Measurements from ENCODE around the gene ETF1. TPM values are rescaled to one million over a fixed set of nuclear protein-coding genes. Genes with fewer than 3 reads are reported as not detected.

ETF1 gene
- total and polyA plus RNA-seq, 7 experiments from 2014 or later, result 19.0 to 137 (median 43.1) TPM

- Mint-ChIP-seq H3K36me3 (peaks cover 30 to 64% (median 50%) of the 10 kb centered on the region in 5 donors), H3K4me3 (no peak overlapping the region), H3K27me3 (no peaks in the 10 kb centered on the region), H3K9me3 (peaks cover 0 to 4% (median 0%) of the 10 kb centered on the region in 11 donors), H3K27ac (peak overlapping the region in 1 of 9 donors; percentile 67), H3K4me1 (peaks cover 12 to 46% (median 38%) of the 10 kb centered on the region in 7 donors)
- H3K9me3 ChIP-seq (ENCODE audit: control insufficient read depth in 2 of 3, low read length in 3 of 3), result no peaks in the 10 kb centered on the region
- CTCF ChIA-PET, result interaction anchor here (0.6 to 0.7 kb wide), 2 partner anchors 17 to 1170 kb away, joined by 3 read pairs; no protein-coding TSS in a partner anchor
- POLR2A ChIA-PET, result no interaction called here
- DNase-seq (no peak), ATAC-seq (no peak)
- H3K4me1 ChIP-seq (ENCODE audit: control insufficient read depth in 2 of 2, insufficient read depth in 2 of 2, low read length in 2 of 2), result peaks cover 14 to 17% of the 10 kb centered on the region in 2 donors
- no peak overlapping the region for H3K4me3 ChIP-seq (ENCODE audit: low read length)
- no peak overlapping the region for H3K27ac ChIP-seq (ENCODE audit: low read depth, low read length)
- no peaks in the 10 kb centered on the region for H3K27me3 ChIP-seq (ENCODE audit: control insufficient read depth in 2 of 2, insufficient read depth in 2 of 2, low read length in 2 of 2)
- peaks cover 57 to 89% (median 59%) of the 10 kb centered on the region in 3 experiments for H3K36me3 ChIP-seq (ENCODE audit: control insufficient read depth in 2 of 3, insufficient read depth in 3 of 3, low read length in 3 of 3)
- intact Hi-C loops (cut with micrococcal nuclease), result no loop called here
Observed at GRCh38 chr5:138560971-138561370, 17.9 kb upstream of the ETF1 start.

- H3K27ac ChIP-seq (ENCODE audit: low read depth, low read length), result no peak overlapping the region
- no peak for DNase-seq
- Mint-ChIP-seq H3K4me1 (peaks cover 10 to 37% (median 31%) of the 10 kb centered on the region in 7 donors), H3K4me3 (no peak overlapping the region), H3K27ac (peak overlapping the region in 3 of 9 donors; percentile 22 to 84 (median 23)), H3K9me3 (peaks cover 0 to 2% (median 0%) of the 10 kb centered on the region in 11 donors), H3K36me3 (peaks cover 29 to 61% (median 47%) of the 10 kb centered on the region in 5 donors), H3K27me3 (no peaks in the 10 kb centered on the region)
- H3K9me3 ChIP-seq (ENCODE audit: control insufficient read depth in 2 of 3, low read length in 3 of 3), result no peaks in the 10 kb centered on the region
- ChIA-PET POLR2A (interaction anchor here (0.6 kb wide), 1 partner anchor 11 kb away, joined by 3 read pairs; no protein-coding TSS in a partner anchor), CTCF (interaction anchor here (0.8 kb wide), 1 partner anchor 17 kb away, joined by 4 read pairs; the partner anchor contains the start of gene ETF1)
- H3K4me3 ChIP-seq (ENCODE audit: low read length), result no peak overlapping the region
- ATAC-seq, result no peak
- peaks cover 9 to 10% of the 10 kb centered on the region in 2 donors for H3K4me1 ChIP-seq (ENCODE audit: control insufficient read depth in 2 of 2, insufficient read depth in 2 of 2, low read length in 2 of 2)
- peaks cover 51 to 89% (median 58%) of the 10 kb centered on the region in 3 experiments for H3K36me3 ChIP-seq (ENCODE audit: control insufficient read depth in 2 of 3, insufficient read depth in 3 of 3, low read length in 3 of 3)
- H3K27me3 ChIP-seq (ENCODE audit: control insufficient read depth in 2 of 2, insufficient read depth in 2 of 2, low read length in 2 of 2), result no peaks in the 10 kb centered on the region
- intact Hi-C loops (cut with micrococcal nuclease), result no loop called here
Observed at GRCh38 chr5:138559937-138560336, 16.9 kb upstream of the ETF1 start.

GRCh38 chr5:138557677-138558076 is 14.6 kb upstream of the ETF1 start:
- Mint-ChIP-seq H3K27ac (peak overlapping the region in 2 of 9 donors; percentile 17 to 44), H3K4me3 (no peak overlapping the region), H3K9me3 (peaks cover 0 to 2% (median 0%) of the 10 kb centered on the region in 11 donors), H3K27me3 (no peaks in the 10 kb centered on the region), H3K36me3 (peaks cover 21 to 55% (median 48%) of the 10 kb centered on the region in 5 donors), H3K4me1 (peaks cover 0 to 24% (median 17%) of the 10 kb centered on the region in 7 donors)
- no peaks in the 10 kb centered on the region for H3K9me3 ChIP-seq (ENCODE audit: control insufficient read depth in 2 of 3, low read length in 3 of 3)
- peak overlapping the region; percentile 29 for H3K27ac ChIP-seq (ENCODE audit: low read depth, low read length)
- POLR2A ChIA-PET, result interaction anchor here (1.1 to 3.1 kb wide), 3 partner anchors 14 to 28 kb away, joined by 4 to 16 read pairs (median 5); partner anchors contain the start of gene ETF1
- ATAC-seq (no peak), DNase-seq (no peak)
- CTCF ChIA-PET, result no interaction called here
- intact Hi-C loops (cut with micrococcal nuclease), result no loop called here
- no peak overlapping the region for H3K4me3 ChIP-seq (ENCODE audit: low read length)
- H3K36me3 ChIP-seq (ENCODE audit: control insufficient read depth in 2 of 3, insufficient read depth in 3 of 3, low read length in 3 of 3), result peaks cover 48 to 80% (median 63%) of the 10 kb centered on the region in 3 experiments
- no peaks in the 10 kb centered on the region for H3K27me3 ChIP-seq (ENCODE audit: control insufficient read depth in 2 of 2, insufficient read depth in 2 of 2, low read length in 2 of 2)
- no peaks in the 10 kb centered on the region for H3K4me1 ChIP-seq (ENCODE audit: control insufficient read depth in 2 of 2, insufficient read depth in 2 of 2, low read length in 2 of 2)

GRCh38 chr5:138554143-138554542 is 11.1 kb upstream of the ETF1 start:
- ChIA-PET CTCF (no interaction called here), POLR2A (interaction anchor here (1.0 to 2.9 kb wide), 2 partner anchors 11 to 21 kb away, joined by 5 to 9 read pairs; partner anchors contain the start of genes ETF1 and HSPA9)
- Mint-ChIP-seq H3K36me3 (peaks cover 17 to 36% (median 32%) of the 10 kb centered on the region in 5 donors), H3K4me1 (peaks cover 5 to 30% (median 14%) of the 10 kb centered on the region in 7 donors), H3K27me3 (no peaks in the 10 kb centered on the region), H3K4me3 (no peak overlapping the region), H3K27ac (peak overlapping the region in 3 of 9 donors; percentile 11 to 80 (median 47)), H3K9me3 (no peaks in the 10 kb centered on the region)
- no peak overlapping the region for H3K27ac ChIP-seq (ENCODE audit: low read depth, low read length)
- H3K36me3 ChIP-seq (ENCODE audit: control insufficient read depth in 2 of 3, insufficient read depth in 3 of 3, low read length in 3 of 3), result peaks cover 31 to 55% (median 38%) of the 10 kb centered on the region in 3 experiments
- ATAC-seq (no peak), DNase-seq (no peak)
- H3K4me3 ChIP-seq (ENCODE audit: low read length), result no peak overlapping the region
- H3K27me3 ChIP-seq (ENCODE audit: control insufficient read depth in 2 of 2, insufficient read depth in 2 of 2, low read length in 2 of 2), result no peaks in the 10 kb centered on the region
- intact Hi-C loops (cut with micrococcal nuclease), result no loop called here
- H3K4me1 ChIP-seq (ENCODE audit: control insufficient read depth in 2 of 2, insufficient read depth in 2 of 2, low read length in 2 of 2), result no peaks in the 10 kb centered on the region
- no peaks in the 10 kb centered on the region for H3K9me3 ChIP-seq (ENCODE audit: control insufficient read depth in 2 of 3, low read length in 3 of 3)

GRCh38 chr5:138553437-138554095 is 10.5 kb upstream of the ETF1 start:
- ChIA-PET POLR2A (interaction anchor here (1.0 to 2.9 kb wide), 2 partner anchors 10 to 22 kb away, joined by 5 to 9 read pairs; partner anchors contain the start of genes ETF1 and HSPA9), CTCF (interaction anchor here (0.7 kb wide), 1 partner anchor 350 kb away, joined by 4 read pairs; no protein-coding TSS in a partner anchor)
- Mint-ChIP-seq H3K9me3 (no peaks in the 10 kb centered on the region), H3K36me3 (peaks cover 13 to 31% (median 28%) of the 10 kb centered on the region in 5 donors), H3K27me3 (no peaks in the 10 kb centered on the region), H3K4me1 (peaks cover 7 to 28% (median 15%) of the 10 kb centered on the region in 7 donors), H3K4me3 (no peak overlapping the region), H3K27ac (peak overlapping the region in 5 of 9 donors; percentile 7 to 80 (median 47))
- H3K36me3 ChIP-seq (ENCODE audit: control insufficient read depth in 2 of 3, insufficient read depth in 3 of 3, low read length in 3 of 3), result peaks cover 25 to 49% (median 32%) of the 10 kb centered on the region in 3 experiments
- H3K4me3 ChIP-seq (ENCODE audit: low read length), result no peak overlapping the region
- H3K27ac ChIP-seq (ENCODE audit: low read depth, low read length), result no peak overlapping the region
- H3K4me1 ChIP-seq (ENCODE audit: control insufficient read depth in 2 of 2, insufficient read depth in 2 of 2, low read length in 2 of 2), result no peaks in the 10 kb centered on the region
- intact Hi-C loops (cut with micrococcal nuclease), result no loop called here
- DNase-seq (no peak), ATAC-seq (no peak)
- H3K27me3 ChIP-seq (ENCODE audit: control insufficient read depth in 2 of 2, insufficient read depth in 2 of 2, low read length in 2 of 2), result no peaks in the 10 kb centered on the region
- no peaks in the 10 kb centered on the region for H3K9me3 ChIP-seq (ENCODE audit: control insufficient read depth in 2 of 3, low read length in 3 of 3)

GRCh38 chr5:138552657-138553056 is 9.6 kb upstream of the ETF1 start:
- DNase-seq (no peak), ATAC-seq (no peak)
- Histone ChIP-seq H3K9me3 (ENCODE audit: control insufficient read depth in 2 of 3, low read length in 3 of 3) (no peaks in the 10 kb centered on the region), H3K27ac (ENCODE audit: low read depth, low read length) (no peak overlapping the region), H3K36me3 (ENCODE audit: control insufficient read depth in 2 of 3, insufficient read depth in 3 of 3, low read length in 3 of 3) (peaks cover 18 to 40% (median 23%) of the 10 kb centered on the region in 3 experiments), H3K27me3 (ENCODE audit: control insufficient read depth in 2 of 2, insufficient read depth in 2 of 2, low read length in 2 of 2) (no peaks in the 10 kb centered on the region), H3K4me3 (ENCODE audit: low read length) (no peak overlapping the region), H3K4me1 (ENCODE audit: control insufficient read depth in 2 of 2, insufficient read depth in 2 of 2, low read length in 2 of 2) (peaks cover 4 to 6% of the 10 kb centered on the region in 2 donors)
- Mint-ChIP-seq H3K27me3 (no peaks in the 10 kb centered on the region), H3K4me1 (peaks cover 16 to 36% (median 22%) of the 10 kb centered on the region in 7 donors), H3K36me3 (peaks cover 5 to 26% (median 20%) of the 10 kb centered on the region in 5 donors), H3K9me3 (no peaks in the 10 kb centered on the region), H3K4me3 (no peak overlapping the region), H3K27ac (peak overlapping the region in 3 of 9 donors; percentile 0 to 58 (median 57))
- intact Hi-C loops (cut with micrococcal nuclease), result no loop called here
- ChIA-PET POLR2A (interaction anchor here (0.6 to 2.9 kb wide), 2 partner anchors 9 to 23 kb away, joined by 3 to 9 read pairs; partner anchors contain the start of gene HSPA9), CTCF (no interaction called here)

Data from naive thymus-derived CD4-positive, alpha-beta T cell (primary cell).